ENCODE data around the gene CFAP221.

CFAP221 gene

GRCh38 chr2:119537792-119538191, 6.5 kb upstream of the CFAP221 start:
- no peak for DNase-seq

- DNase-seq: no peak
These were observed 2.8 kb upstream of the CFAP221 start for GRCh38 chr2:119541476-119541875.

- no peak for DNase-seq
These were observed 758 bp downstream of the CFAP221 start for GRCh38 chr2:119544939-119545475.

GRCh38 chr2:119545754-119546446, 1.7 kb downstream of the CFAP221 start:
- no peak for DNase-seq

GRCh38 chr2:119546447-119546767, 2.2 kb downstream of the CFAP221 start:
- no peak for DNase-seq

GRCh38 chr2:119548516-119549120, 4.4 kb downstream of the CFAP221 start:
- no peak for DNase-seq

- peak; percentile 8 for DNase-seq
These were observed 5.0 kb downstream of the CFAP221 start for GRCh38 chr2:119549241-119549640.

GRCh38 chr2:119550346-119550745, 6.1 kb downstream of the CFAP221 start:
- no peak for DNase-seq

- DNase-seq: no peak
These were observed 6.6 kb downstream of the CFAP221 start for GRCh38 chr2:119550856-119551255.

- no peak for DNase-seq
These were observed 8.7 kb downstream of the CFAP221 start for GRCh38 chr2:119552902-119553301.

GRCh38 chr2:119553687-119554344, 9.6 kb downstream of the CFAP221 start:
- DNase-seq: no peak

GRCh38 chr2:119565481-119565880, 21.2 kb downstream of the CFAP221 start:
- no peak for DNase-seq

- no peak for DNase-seq
These were observed 23.0 kb downstream of the CFAP221 start for GRCh38 chr2:119567292-119567691.

- DNase-seq: no peak
These were observed 30.0 kb downstream of the CFAP221 start for GRCh38 chr2:119574108-119574815.

GRCh38 chr2:119574864-119575263, 30.6 kb downstream of the CFAP221 start:
- no peak for DNase-seq

- DNase-seq: no peak
These were observed 31.2 kb downstream of the CFAP221 start for GRCh38 chr2:119575439-119575838.

- DNase-seq: no peak
These were observed 35.4 kb downstream of the CFAP221 start for GRCh38 chr2:119579424-119580295.

GRCh38 chr2:119580550-119581072, 36.4 kb downstream of the CFAP221 start:
- DNase-seq: no peak

GRCh38 chr2:119583291-119583690, 39.0 kb downstream of the CFAP221 start:
- no peak for DNase-seq

GRCh38 chr2:119584469-119584868, 40.2 kb downstream of the CFAP221 start:
- no peak for DNase-seq

- no peak for DNase-seq
These were observed 41.8 kb downstream of the CFAP221 start for GRCh38 chr2:119586085-119586484.

GRCh38 chr2:119590873-119591272, 46.6 kb downstream of the CFAP221 start:
- no peak for DNase-seq

Data from fibroblast of skin of back (primary cell).